Activated CD4-positive, alpha-beta T cell treated with anti-CD3 and anti-CD28 coated beads, Interleukin-2, amount 50 U/mL, for 1 hour (primary cell): ENCODE data around the gene SNAPIN.

Source experiments
- DNase-seq: peaks from one replicate; pipeline ENCODE4 v3.0.0-alpha.2; 2020

SNAPIN gene

DNA sequence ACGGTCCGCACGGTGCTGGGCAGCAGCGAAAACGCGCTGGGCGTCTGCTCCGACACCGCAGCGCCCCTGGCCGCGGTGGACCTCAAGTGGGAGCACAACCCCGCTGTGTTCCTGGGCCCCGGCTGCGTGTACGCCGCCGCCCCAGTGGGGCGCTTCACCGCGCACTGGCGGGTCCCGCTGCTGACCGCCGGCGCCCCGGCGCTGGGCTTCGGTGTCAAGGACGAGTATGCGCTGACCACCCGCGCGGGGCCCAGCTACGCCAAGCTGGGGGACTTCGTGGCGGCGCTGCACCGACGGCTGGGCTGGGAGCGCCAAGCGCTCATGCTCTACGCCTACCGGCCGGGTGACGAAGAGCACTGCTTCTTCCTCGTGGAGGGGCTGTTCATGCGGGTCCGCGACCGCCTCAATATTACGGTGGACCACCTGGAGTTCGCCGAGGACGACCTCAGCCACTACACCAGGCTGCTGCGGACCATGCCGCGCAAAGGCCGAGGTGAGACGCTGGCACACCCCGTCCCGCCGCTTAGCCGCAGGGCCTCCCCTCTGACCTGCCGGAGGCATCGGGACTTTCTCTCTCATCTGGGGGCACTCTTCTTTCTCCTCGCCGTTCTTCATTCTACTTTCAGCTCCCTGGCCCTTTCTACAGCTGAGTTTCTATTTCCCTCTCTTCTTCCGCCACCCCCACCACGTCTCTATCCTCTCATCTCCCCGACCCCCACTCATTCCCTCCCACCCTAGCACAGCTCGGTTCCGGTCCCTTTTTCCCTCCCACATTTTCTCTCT is 21.0 kb downstream of the SNAPIN start:
- DNase-seq: peak; percentile 20

DNA sequence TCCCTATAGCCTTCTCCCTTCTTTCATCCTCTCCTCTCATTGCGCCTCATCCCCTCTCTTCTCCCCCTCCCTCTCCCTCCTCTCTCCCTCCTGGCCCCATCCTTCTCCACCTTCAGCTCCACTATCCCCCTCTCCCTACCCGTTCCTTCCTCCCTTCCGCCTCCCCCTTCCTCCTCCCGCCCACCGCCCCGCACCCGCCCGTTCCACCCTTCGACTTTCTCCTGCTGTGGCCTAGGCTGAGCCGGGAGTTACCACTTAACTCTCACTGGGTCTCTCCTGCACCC is 21.6 kb downstream of the SNAPIN start:
- DNase-seq: no peak

DNA sequence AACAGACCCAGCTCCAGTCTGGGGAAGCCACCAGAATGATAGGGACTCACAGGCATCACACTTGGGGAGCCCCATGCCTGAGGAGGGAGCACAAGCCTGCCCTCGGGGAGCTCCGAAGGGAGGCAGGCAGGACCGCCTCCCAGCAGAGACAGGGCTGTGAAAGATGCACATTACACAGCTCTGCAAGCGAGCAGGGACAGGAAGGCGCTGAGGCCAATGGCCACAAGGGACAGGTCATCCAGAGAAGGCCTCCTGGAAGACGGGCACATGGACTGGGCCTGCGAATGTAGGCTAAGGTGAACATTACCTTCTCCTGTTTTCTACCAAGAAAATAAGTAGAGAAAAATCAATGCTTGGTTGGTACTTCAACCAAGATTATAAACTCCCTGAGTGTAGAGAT is 24.2 kb downstream of the SNAPIN start:
- DNase-seq: no peak

DNA sequence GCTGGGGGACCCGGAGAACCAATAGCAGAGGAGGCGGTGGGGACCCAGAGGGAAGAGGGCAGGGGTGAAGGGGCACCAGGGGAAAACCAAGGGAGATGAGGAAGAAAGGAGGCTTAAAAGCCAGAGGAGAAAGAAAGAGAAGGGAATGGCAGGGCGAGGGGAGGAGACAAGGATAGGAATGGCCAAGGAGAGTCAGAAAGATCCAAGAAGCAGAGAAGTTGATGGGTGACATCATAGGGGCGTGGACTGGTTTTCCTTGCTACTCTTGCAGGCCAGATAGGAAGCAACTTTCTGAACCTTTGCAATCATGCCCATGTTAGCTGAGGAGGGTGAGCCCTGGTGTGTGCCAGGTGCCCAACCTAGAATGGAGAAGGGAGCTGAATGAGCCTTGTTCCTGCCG is 25.4 kb downstream of the SNAPIN start:
- DNase-seq: no peak

DNA sequence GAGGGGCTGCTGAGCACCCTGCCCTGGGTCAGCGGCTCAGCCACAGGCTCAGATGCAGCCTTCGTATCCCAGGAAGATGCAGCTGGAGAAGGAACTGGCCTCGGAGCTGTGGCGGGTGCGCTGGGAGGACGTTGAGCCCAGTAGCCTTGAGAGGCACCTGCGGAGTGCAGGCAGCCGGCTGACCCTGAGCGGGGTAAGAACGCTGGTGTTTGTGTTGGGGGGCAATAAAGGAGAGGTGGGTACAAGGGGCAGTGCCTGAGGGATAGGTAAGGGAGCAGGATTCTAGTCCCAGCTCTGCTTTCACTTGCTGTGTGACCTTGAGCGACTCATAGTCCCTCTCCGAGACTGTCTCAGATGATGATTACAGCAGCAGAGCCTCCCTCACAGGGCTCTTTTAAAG is 26.4 kb downstream of the SNAPIN start:
- DNase-seq: no peak

DNA sequence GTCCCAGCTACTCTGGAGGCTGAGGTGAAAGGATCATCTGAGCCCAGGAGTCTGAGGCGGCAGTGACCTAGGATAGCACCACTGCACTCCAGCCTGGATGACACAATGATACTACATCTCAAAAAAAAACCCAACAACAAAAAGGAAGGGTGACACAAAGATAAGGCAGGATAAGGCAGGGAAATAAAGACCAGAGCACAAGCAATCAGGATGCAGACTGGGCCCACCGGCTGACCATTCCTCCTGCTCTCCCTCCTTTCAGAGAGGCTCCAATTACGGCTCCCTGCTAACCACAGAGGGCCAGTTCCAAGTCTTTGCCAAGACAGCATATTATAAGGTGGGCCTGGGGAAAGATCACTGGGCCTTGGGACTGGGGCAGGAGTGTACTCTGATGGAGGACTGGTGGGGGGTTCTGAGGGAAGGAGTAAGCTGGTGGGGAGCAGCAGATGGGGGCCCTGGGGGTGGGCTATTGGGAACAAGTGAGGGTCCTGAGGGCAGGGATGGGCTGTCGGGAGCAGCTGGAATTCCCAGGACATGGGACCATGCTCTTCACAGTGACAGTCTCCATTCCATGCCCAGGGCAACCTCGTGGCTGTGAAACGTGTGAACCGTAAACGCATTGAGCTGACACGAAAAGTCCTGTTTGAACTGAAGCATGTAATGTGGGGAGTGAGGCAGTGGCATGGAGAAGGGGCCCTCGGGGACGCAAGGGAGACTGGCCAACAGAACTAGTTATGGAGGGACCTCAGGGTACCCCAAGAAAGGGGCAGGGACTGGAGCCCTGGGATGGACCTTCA is 27.2 kb downstream of the SNAPIN start:
- no peak for DNase-seq

DNA sequence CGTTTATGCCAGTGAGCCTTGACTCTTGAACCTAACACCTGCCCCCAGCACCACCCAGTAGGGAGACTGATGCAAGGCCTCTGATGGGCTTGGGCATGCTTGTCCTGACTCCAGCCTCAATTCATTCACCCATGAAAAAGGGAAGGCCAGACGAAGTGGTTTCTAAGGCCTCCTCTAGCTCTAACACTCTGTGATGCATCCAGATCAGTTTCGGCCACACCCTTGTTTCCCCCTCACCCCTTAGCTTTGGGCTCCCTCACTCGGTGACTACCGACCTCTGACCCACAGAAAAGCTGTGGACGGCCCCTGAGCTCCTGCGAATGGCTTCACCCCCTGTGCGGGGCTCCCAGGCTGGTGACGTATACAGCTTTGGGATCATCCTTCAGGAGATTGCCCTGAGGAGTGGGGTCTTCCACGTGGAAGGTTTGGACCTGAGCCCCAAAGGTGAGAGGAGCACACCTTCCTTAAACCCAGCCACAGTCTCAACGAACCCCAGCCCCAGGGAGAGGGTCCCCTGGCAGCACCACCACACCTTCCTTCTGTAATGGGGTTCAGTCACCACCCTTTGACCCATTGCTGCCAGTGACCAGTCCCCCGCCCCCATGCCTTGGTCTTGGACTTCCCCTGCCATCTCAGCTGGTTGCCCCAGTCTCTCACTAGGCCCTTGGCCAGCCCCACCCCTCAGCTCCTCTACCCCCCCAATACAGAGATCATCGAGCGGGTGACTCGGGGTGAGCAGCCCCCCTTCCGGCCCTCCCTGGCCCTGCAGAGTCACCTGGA is 29.0 kb downstream of the SNAPIN start:
- DNase-seq: no peak

DNA sequence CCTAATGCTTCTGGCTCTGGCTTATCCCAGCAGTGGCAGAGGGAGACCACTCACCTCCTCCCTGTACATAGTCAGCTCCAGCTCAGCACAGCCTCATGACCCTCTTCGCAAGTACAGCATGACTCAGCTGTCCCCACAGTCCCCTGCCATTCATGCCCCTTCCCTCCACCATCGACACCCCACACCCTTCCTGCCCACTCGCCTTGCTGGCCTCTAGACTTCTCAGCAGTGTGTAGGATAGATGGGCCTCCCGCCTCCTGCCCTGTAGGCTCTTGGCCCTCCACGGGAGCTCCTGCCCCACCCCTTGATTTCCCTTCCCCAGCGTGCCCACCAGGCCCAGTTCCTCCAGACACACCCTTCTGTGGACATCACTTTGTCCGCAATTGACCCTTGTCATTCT is 29.8 kb downstream of the SNAPIN start:
- no peak for DNase-seq

DNA sequence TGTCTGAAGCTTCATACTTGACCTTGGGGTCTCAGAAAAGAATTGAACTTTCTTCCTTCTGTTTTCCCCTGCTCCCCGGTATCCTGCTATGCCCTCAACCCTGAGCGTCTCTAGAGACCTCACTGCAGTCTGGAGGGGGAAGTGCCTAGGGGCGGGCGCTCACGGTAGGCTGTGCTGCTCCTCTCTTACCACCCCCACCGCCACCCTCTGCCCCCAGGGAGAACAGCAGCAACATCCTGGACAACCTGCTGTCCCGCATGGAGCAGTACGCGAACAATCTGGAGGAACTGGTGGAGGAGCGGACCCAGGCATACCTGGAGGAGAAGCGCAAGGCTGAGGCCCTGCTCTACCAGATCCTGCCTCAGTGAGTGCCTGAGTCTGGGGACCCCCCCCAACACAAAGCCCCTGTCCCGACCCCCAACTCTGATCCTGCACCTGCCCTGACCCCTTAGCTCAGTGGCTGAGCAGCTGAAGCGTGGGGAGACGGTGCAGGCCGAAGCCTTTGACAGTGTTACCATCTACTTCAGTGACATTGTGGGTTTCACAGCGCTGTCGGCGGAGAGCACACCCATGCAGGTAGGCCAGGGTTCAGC is 30.3 kb downstream of the SNAPIN start:
- DNase-seq: no peak

DNA sequence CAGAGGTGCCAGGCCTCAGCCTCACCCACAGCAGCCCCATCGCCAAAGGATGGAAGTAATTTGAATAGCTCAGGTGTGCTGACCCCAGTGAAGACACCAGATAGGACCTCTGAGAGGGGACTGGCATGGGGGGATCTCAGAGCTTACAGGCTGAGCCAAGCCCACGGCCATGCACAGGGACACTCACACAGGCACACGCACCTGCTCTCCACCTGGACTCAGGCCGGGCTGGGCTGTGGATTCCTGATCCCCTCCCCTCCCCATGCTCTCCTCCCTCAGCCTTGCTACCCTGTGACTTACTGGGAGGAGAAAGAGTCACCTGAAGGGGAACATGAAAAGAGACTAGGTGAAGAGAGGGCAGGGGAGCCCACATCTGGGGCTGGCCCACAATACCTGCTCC is 35.0 kb downstream of the SNAPIN start:
- no peak for DNase-seq

DNA sequence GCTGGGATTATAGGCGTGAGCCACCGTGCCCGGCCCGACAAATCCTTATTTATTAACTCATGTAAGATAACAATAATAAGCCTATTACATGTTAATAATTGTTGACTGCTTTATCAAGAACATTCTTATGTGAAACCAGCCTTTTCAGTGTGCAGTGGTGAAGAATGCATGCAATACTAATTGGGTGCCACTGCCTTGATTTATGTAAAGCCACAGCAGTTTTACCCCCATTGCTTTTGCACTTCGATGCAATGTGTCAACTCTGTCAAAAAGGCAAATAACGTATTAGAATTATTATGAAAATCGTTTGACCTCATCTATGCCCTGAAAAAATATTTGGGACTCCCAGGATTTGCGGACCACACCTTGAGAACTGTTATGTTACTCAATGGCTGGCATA is 38.2 kb downstream of the SNAPIN start:
- DNase-seq: no peak

DNA sequence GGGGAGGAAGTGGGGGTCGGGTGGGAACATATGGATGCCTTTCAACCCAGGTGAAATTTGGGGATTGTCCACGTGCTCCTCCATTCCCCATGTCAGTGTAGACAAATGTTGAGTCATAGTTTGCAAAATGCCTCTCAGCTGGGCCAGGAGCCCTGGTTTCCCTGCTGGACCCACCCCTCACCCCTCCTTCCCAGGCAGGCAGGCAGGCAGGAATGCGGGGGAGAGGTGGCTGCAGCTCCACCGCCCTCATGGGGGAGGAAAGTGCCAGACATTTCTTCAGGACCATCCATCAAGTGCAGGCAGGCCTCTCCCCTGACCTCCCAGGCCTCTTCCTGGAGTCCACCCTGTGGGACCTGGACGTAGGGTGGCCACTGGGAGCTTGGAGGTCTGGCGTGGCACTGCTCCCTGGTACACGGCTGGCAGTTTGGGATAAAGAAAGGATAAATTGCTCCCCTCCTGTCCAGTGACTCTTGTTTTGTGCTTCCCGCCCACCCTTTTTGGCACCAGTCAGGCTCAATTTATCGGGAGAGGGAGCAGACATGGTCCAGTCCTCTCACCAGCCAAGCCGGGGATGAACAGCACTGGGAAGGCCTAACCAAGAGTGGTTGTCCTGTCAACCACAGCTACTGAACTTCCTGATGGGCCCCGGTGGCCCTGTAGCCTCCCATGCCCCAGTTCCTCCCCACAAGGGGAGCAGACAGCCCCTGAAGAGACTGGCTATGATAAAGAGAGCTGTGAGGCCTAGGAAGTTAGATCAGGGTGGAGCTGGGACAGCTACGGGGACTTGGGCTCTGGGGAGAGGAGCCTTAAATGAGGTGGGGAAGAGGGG is 38.9 kb downstream of the SNAPIN start:
- DNase-seq: no peak

DNA sequence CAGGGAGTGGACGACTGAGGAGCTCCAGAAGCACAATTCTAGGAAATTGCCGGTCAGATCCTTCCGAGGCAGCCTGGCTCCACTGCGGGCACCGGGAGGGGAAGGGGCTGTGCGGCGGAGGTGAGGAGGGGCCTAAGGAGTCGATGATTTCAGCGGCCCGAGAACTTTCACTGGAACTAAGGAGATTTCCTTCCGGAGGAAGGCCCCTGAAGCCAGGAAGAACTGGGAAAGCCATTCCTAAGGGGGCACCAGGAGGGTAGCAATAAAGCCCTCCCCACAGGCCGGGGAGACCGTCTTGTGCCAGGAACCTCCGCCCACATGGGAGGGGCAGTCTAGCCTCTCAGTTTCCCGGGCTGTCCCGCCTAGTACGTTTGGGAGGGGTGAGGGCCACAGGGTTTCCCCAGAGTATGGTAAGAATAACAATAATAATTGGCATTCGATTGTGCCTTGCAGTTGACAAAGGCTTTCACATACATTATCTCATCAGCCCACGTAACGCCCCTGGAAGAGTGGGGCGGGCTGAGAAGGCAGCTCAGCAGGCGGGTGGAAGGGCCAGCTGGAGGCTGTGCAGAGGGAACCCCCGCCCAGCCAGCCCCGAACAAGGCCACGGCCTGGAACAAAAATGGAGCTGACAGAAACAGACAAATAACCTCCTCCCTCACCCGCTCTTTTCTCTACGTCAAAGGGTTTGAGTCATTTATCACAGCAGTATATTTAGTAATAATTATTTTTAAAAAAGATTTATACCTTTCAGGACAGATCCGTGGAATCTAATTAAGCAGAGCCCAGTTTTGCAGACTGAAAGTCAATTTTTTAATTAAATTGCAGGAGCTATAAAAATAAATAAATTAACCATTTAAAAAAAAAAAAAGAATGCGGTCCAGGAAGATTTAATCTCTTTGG is 39.8 kb downstream of the SNAPIN start:
- no peak for DNase-seq

DNA sequence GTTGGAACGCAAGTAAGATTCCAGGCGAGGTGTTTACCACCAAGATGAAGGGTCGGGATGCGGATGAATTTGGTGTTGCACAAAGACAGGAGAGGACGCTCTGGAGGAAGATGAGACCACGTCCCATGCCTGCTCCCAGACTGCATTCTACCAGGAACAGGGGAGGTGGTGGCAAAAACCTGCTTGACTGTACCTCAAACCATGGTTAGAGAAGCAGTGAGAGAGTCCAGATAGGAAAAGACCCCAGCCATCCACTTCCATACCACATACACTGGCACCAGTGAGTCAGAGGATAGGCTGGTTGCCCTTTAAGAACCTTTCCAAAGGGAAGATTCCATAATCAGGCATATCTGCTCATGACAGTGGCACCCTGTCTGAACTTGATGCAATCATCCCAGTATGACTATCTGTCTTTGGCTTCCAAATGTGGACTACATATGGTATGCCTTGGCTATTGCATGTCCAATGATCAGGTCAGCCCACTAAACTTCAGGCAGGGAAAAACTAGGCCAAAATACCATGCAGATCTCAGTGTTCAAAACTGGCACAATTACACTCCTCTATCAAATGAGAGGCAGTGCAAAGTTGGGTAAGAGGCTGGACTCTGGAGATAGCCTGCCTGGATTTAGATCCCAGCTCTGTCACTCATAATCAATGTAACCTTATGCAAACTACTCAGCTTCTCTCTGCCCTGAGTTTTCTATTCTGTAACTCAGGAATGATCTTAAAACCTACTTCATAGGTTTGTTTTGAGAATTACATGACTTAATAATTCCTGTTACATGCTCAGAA is 40.6 kb downstream of the SNAPIN start:
- DNase-seq: no peak

DNA sequence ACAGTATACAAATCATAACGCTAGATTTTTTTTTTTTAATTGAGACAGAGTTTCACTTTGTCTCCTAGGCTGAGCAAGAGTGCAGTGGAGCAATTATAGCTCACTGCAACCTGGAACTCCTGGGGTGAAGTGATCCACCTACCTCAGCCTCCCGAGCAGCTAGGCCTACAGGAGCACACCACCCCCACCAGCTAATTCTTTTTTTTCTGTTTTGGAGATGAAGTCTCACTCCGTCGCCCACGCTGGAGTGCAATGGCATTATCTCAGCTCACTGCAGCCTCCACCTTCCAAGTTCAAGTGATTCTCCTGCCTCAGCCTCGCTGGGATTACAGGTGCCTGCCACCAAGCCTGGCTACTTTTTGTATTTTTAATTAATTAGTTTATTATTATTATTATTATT is 41.3 kb downstream of the SNAPIN start:
- no peak for DNase-seq

DNA sequence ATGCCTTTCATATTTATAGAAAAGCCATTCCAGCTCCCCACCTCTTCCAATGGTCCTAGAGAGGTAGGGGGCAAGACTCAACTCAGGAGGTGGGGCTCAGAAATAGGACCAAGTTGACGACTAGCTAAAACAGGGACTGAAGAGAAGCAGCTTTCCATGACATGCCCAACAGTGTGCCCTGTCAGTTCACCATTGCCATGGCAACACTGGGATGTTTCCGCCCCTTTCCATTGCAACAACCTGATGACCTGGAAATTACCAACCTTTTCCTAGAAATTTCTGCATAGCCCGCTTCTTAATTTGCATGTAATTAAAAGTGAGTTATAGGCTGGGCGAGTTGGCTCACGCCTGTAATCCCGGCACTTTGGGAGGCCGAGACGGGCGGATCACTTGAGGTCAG is 47.0 kb downstream of the SNAPIN start:
- DNase-seq: no peak

DNA sequence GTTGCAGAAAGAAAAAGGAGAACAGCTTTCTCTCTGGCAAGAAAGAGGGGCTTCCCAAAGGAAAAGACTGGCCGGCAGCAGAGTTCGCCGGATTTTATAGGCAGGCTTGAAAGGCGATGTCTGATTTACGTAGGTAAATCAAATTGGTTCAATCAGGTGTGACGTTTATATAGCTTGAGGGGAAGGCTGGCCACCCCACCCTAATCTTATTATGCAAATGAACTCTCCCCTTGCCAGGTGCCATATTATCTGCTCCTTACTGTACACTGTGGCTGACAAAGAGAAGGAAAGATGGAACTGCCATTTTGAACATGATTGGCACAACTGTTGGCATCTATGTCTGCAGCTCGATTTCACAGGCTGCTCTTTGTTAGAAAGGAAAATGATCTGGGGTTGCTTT is 52.5 kb downstream of the SNAPIN start:
- DNase-seq: no peak
